Activated T-helper 2 cell treated with anti-CD3 and anti-CD28 coated beads, Interferon-gamma antibody, Interleukin-2, Interleukin-4, amounts not matched to agents 10 μg/mL and 5 μg/mL and 100 μg/mL, durations not matched to agents 14 hours and 24 hours and 36 hours (primary cell): ENCODE results near the gene MAN1A2. TPM values are rescaled to one million over a fixed set of nuclear protein-coding genes. Genes with fewer than 3 reads are reported as not detected.
"Not testable (repeated sequence)": the region's sequence is repeated elsewhere in the genome, so short reads cannot be mapped to it uniquely, and the experiment has no call there.

Source experiments
- DNase-seq: peaks from one replicate; pipeline ENCODE4 v3.0.0; 2021; ENCODE audit warnings: low spot score
- H3K27ac Mint-ChIP-seq: one replicate; pipeline ENCODE4 v1.8.0; 2021; ENCODE audit warnings: mixed read lengths
- H3K27me3 Mint-ChIP-seq: one replicate; pipeline ENCODE4 v1.8.0; 2021; ENCODE audit warnings: low read depth, mixed read lengths
- H3K36me3 Mint-ChIP-seq: one replicate; pipeline ENCODE4 v1.8.0; 2021; ENCODE audit warnings: low read depth, mixed read lengths
- H3K4me1 Mint-ChIP-seq: one replicate; pipeline ENCODE4 v1.8.0; 2021; ENCODE audit warnings: low read depth, mixed read lengths
- H3K4me3 Mint-ChIP-seq: one replicate; pipeline ENCODE4 v1.8.0; 2021; ENCODE audit warnings: low read depth, mild to moderate bottlenecking, moderate library complexity, mixed read lengths
- H3K9me3 Mint-ChIP-seq: one replicate; pipeline ENCODE4 v1.8.0; 2021; ENCODE audit warnings: mixed read lengths
- intact Hi-C: fragments of 100-400 bp; cut with micrococcal nuclease; formaldehyde crosslinking; loops from one replicate; pipeline ENCODE4 v1.15.1; 2023
- total RNA-seq: library from RNA; stranded (reverse); gene quantifications from 2 replicates; pipeline ENCODE4 v1.2.3, GENCODE V29; 2022

MAN1A2 gene
- total RNA-seq, 1 donor from 2014 or later, result 27.1 TPM

DNA sequence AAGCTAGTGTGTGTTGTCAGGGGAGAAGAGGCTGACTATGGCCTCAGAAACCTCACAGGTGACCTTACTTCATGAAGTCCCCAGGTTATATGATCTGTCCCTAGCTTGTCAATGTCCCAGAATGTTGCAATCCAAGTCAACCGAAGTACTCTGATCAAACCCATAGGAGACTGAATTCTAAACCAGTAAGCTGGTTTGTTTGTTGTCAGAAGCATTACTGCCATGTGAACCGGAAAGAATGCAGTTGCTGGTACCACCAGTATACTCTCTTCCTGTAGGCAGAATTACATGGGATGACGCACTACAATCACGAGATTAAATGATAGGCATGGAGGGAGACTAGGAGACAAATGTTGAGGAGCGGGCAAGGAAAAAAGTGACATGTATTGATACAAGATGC lies 26.1 kb upstream of the MAN1A2 start:
- Mint-ChIP-seq H3K36me3 (no peaks in the 10 kb centered on the region), H3K4me3 (no peak overlapping the region), H3K27me3 (no peaks in the 10 kb centered on the region), H3K4me1 (peaks cover 19% of the 10 kb centered on the region), H3K9me3 (no peaks in the 10 kb centered on the region), H3K27ac (no peak overlapping the region)
- intact Hi-C loops, result no loop called here
- DNase-seq, result no peak

DNA sequence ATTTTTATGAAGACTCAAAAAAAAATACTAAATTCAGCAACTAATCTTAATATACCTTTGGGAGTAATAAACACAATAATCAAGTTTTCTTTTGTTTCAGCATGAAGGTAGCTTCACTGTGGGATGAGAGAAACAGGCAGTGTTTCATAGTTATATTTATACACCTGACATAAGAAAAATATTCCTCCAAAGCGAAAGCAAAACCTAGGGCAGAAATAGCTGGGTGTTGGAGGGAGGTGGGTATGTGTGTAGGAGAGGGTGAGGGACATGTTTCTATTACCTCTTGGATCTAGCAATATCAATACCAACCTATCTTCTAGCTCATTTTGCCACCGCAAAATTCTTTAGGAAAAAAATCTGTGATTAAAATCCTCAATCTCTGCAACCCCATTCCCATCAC lies 24.9 kb upstream of the MAN1A2 start:
- no peaks in the 10 kb centered on the region for H3K36me3 Mint-ChIP-seq
- intact Hi-C loops, result no loop called here

DNA sequence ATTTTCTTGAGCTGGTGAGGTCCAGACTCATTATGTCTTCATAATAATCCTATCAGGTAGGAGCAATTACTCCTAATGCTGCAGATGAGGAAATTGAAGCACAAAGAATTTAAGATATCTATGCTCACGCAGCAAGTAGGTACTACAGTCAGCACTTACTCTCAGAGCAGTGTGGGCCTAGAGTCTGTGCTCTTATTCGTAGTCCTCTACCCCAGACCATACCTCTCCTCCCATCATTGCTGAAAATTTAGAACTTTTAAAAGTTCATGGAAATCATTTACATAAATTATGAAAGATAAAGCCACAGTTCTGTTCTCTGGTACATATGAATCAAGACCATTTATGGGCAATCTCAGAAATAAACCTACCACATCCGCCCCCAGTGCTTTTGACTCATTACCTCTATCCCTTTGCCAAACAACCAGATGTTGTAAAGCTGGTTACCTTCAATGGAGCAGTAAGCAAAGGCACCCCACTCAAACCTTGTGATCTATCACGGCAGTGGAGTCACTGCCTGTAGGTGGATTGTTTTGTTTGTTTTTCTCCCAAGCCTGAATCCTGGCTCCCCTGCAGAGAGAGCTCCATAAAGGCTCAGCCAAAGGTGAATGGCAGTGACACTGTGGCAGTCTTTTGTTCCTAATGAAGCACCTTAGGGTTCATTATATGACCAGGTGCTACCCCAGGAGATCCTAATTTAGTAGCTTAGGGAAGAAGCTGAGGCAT lies 20.9 kb upstream of the MAN1A2 start:
- no peaks in the 10 kb centered on the region for H3K27me3 Mint-ChIP-seq
- H3K27ac Mint-ChIP-seq, result no peak overlapping the region
- no peak overlapping the region for H3K4me3 Mint-ChIP-seq
- no peaks in the 10 kb centered on the region for H3K36me3 Mint-ChIP-seq
- DNase-seq, result no peak
- intact Hi-C loops, result no loop called here
- peaks cover 17% of the 10 kb centered on the region for H3K4me1 Mint-ChIP-seq
- no peaks in the 10 kb centered on the region for H3K9me3 Mint-ChIP-seq

More for the DNA sequence above, 24.9 kb upstream of the MAN1A2 start:
- Mint-ChIP-seq H3K4me3 (no peak overlapping the region), H3K9me3 (no peaks in the 10 kb centered on the region), H3K4me1 (peaks cover 27% of the 10 kb centered on the region), H3K27ac (no peak overlapping the region), H3K27me3 (no peaks in the 10 kb centered on the region)
- no peak for DNase-seq

DNA sequence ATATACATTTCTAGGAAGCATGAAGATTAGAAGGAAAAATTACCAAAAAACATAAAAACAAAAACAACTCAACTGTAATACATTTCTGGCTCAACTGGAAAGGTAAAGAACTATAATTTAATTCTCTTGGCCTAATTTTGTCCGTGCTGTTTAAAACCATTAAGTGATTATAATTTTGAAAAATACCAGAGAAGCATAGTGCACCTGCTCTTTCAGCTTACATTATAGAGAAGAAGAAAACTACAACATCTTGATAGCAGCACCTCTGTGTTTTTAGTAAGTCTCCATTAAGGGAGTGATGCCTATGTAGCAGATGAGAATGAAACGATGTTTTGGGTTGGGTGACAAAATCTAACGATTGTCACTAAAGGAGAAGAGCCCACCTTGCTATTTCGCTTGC lies 19.3 kb upstream of the MAN1A2 start:
- no peaks in the 10 kb centered on the region for H3K9me3 Mint-ChIP-seq
- H3K4me3 Mint-ChIP-seq, result no peak overlapping the region
- no peak for DNase-seq
- H3K4me1 Mint-ChIP-seq, result peaks cover 12% of the 10 kb centered on the region
- intact Hi-C loops, result no loop called here
- no peak overlapping the region for H3K27ac Mint-ChIP-seq
- H3K27me3 Mint-ChIP-seq, result peaks cover 1% of the 10 kb centered on the region
- H3K36me3 Mint-ChIP-seq, result no peaks in the 10 kb centered on the region

DNA sequence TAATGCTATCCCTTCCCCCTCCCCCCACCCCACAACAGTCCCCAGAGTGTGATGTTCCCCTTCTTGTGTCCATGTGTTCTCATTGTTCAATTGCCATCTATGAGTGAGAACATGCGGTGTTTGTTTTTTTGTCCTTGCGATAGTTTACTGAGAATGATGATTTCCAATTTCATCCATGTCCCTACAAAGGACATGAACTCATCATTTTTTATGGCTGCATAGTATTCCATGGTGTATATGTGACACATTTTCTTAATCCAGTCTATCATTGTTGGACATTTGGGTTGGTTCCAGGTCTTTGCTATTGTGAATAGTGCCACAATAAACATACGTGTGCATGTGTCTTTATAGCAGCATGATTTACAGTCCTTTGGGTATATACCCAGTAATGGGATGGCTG lies 14.6 kb upstream of the MAN1A2 start:
- intact Hi-C loops, H3K27me3 Mint-ChIP-seq, H3K4me1 Mint-ChIP-seq, H3K9me3 Mint-ChIP-seq, DNase-seq, H3K36me3 Mint-ChIP-seq, H3K4me3 Mint-ChIP-seq, H3K27ac Mint-ChIP-seq: not testable (repeated sequence)

DNA sequence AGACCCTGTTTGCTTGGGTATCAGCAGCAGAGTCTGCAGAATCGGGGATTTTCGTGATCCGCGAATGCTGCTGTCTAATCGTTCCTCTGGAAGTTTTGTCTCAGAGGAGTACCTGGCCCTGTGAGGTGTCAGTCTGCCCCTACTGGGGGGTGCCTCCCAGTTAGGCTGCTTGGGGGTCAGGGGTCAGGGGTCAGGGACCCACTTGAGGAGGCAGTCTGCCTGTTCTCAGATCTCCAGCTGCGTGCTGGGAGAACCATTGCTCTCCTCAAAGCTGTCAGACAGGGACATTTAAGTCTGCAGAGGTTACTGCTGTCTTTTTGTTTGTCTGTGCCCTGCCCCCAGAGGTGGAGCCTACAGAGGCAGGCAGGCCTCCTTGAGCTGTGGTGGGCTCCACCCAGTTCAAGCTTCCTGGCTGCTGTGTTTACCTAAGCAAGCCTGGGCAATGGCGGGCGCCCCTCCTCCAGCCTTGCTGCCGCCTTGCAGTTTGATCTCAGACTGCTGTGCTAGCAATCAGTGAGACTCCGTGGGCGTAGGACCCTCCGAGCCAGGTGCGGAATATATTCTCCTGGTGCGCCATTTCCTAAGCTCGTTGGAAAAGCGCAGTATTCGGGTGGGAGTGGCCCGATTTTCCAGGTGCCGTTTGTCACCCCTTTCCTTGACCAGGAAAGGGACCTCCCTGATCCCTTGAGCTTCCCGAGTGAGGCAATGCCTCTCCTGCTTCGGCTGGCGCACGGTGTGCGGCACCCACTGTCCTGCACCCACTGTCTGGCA lies 9.2 kb upstream of the MAN1A2 start:
- H3K4me1 Mint-ChIP-seq, intact Hi-C loops, H3K27me3 Mint-ChIP-seq, DNase-seq, H3K36me3 Mint-ChIP-seq, H3K9me3 Mint-ChIP-seq, H3K4me3 Mint-ChIP-seq, H3K27ac Mint-ChIP-seq: not testable (repeated sequence)

DNA sequence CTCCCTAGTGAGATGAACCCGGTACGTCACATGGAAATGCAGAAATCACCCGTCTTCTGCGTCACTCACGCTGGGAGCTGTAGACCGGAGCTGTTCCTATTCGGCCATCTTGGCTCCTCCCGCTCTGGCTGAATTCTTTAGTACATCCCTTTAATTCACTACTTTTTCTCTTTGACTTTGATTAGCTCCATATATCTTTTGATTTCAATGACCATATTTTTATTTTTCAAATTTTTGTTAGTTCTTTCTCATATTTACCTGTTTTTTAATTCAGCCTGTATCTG lies 8.7 kb upstream of the MAN1A2 start:
- intact Hi-C loops, H3K36me3 Mint-ChIP-seq, H3K4me3 Mint-ChIP-seq, H3K9me3 Mint-ChIP-seq, H3K27ac Mint-ChIP-seq, DNase-seq, H3K27me3 Mint-ChIP-seq, H3K4me1 Mint-ChIP-seq: not testable (repeated sequence)

DNA sequence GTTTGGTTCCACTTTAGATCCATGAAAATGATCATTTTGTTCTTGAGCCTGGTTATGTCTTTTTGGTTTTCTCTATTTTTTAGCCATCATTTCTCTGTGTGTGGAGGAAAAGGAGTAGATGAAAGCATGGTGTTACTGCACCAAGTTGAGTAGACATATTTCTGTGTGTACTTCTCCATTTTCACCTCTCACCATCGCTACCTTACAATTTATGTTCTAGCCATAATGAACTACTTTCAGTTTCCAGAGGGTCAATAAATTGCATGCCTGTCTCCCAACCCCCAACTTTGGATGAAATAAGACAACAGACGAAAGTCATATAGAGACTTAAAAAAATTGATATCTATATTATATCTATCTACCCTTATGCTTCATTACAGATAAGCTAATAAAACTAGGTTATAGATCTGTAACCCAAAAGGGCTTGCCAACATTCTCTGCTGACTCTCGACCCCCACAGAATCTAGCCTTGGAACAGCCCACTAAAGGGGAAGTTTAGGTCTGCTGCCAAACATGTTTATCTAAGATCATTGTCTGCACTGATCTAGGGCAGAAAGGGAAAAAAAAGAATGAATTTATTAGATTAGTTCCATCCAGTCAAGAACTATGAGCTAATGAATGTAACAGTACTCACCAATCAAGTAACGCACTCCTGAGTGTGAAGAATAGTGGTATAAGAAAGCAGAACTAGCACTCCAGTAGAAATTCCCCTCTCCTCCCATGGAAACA lies 7.5 kb upstream of the MAN1A2 start:
- no peak for DNase-seq
- peaks cover 11% of the 10 kb centered on the region for H3K4me1 Mint-ChIP-seq
- H3K36me3 Mint-ChIP-seq, result no peaks in the 10 kb centered on the region
- intact Hi-C loops, result loop anchor here (10.0 kb wide), 2 partner anchors 235 to 395 kb away; partner anchors contain the start of gene TRIM45
- H3K4me3 Mint-ChIP-seq, result no peak overlapping the region
- no peaks in the 10 kb centered on the region for H3K27me3 Mint-ChIP-seq
- no peaks in the 10 kb centered on the region for H3K9me3 Mint-ChIP-seq
- H3K27ac Mint-ChIP-seq, result no peak overlapping the region

DNA sequence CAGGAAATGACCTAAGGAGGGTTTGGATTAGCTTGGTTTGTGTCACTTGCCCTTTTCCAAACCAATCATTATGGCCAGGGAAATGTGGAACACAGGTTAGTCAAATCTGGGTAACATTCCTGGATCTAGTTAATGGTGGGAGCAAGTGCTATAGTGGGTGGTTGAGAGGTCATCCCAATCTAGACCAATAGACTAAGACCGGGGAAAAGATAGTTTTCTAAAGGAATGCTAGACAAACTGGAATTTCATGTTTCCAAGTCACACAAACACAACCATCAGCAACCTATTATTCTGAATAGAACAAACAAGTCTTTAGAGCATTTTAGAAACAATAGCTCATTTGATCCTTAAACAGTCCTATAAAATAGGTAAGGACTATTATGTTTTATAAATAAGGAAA lies 4.3 kb upstream of the MAN1A2 start:
- Mint-ChIP-seq H3K4me3 (no peak overlapping the region), H3K27me3 (no peaks in the 10 kb centered on the region), H3K4me1 (peaks cover 29% of the 10 kb centered on the region), H3K36me3 (peaks cover 4% of the 10 kb centered on the region), H3K27ac (no peak overlapping the region), H3K9me3 (no peaks in the 10 kb centered on the region)
- intact Hi-C loops, result loop anchor here (10.0 kb wide), 2 partner anchors 238 to 392 kb away; partner anchors contain the start of gene TRIM45
- no peak for DNase-seq

DNA sequence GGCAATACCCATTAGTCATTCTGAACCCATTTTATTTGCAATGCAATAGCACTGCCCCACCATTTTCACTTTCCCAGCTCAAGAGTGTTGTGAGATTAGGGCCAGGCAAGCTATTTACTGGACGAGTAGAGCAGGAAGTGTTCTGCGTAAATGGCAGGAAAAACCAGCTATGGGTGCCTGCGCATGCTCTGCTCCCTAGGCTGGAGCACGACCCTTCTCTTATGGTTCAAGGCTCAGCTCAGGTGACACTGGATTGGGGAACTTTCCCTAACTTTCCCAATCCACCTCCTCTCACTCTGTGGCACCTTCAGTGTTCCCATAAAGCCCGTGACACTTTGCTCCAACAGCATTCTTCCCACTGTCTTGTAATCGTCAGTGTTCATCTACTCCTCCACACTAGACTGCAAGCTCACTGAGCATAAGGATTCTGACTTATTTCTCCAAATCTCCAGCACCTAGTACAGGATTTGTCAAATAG lies 3.6 kb upstream of the MAN1A2 start:
- Mint-ChIP-seq H3K27me3 (no peaks in the 10 kb centered on the region), H3K4me1 (peaks cover 34% of the 10 kb centered on the region), H3K27ac (no peak overlapping the region), H3K9me3 (no peaks in the 10 kb centered on the region), H3K36me3 (peaks cover 4% of the 10 kb centered on the region), H3K4me3 (no peak overlapping the region)
- no peak for DNase-seq
- intact Hi-C loops, result loop anchor here (10.0 kb wide), 2 partner anchors 239 to 391 kb away; partner anchors contain the start of gene TRIM45

DNA sequence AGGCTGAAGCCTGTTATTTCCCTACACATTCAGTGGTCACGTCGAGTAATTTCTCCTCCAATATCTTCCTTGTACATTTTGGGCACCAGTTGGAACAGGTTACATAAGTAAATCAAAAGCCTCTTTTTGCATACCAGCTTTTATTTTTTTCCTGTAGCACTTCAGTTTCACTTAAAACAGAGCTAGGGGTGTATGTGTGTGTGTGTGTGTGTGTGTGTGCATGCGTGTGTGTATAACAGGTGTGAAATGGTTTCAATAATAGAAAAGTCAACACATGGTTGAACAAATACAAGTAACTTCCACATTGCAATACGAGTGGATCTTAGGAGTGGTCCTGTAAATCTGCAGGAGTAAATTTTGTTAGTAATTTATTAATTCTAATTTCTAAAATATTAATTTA lies 3.0 kb upstream of the MAN1A2 start:
- H3K27me3 Mint-ChIP-seq, result no peaks in the 10 kb centered on the region
- no peak overlapping the region for H3K4me3 Mint-ChIP-seq

DNA sequence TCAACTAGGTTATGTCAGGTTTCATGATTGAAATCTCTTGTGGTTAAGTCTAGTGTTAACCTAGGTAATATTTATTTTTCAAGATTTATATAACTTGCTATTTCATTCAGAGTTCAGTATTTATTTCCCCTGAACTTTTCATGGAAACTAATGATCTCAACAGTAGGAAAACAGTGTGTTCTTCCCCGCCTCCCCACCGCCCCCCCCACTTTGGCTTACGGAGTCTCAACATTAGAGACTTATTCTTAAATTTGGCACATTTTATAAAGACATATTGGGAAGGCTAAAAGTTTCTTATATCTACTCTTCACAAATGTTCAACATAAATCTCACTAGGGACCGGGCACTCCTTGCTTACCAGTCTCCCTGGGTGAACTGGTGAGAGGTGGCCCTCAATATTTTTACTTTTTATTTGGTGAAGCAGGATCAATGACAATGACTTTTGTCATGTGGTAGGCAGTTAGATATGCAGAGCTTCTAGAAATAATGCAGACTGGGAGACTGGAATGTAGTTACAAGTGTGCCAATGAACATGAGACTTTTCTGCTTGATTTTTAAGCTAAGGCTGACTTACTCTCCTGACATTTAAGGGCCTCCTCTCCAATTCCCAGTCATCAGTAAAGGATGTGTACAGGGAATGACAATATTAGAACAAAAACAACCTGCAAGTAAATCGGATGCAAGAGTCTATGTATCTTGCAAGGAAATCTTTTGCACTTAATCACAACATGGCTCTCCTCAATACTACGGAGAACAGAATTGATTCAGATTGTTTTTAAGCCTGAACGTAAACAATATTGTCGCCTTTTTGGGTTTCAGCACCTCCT lies 1.7 kb upstream of the MAN1A2 start:
- peak overlapping the region; percentile 90 for H3K4me3 Mint-ChIP-seq
- peaks cover 4% of the 10 kb centered on the region for H3K36me3 Mint-ChIP-seq
- intact Hi-C loops, result loop anchor here (1.0 to 10.0 kb wide), 5 partner anchors 240 to 389 kb away; partner anchors contain the start of genes TRIM45 and TTF2
- no peak for DNase-seq
- no peaks in the 10 kb centered on the region for H3K27me3 Mint-ChIP-seq
- peaks cover 45% of the 10 kb centered on the region for H3K4me1 Mint-ChIP-seq
- H3K9me3 Mint-ChIP-seq, result no peaks in the 10 kb centered on the region
- H3K27ac Mint-ChIP-seq, result peak overlapping the region; percentile 93

More for the DNA sequence above, 3.0 kb upstream of the MAN1A2 start:
- DNase-seq, result no peak
- Mint-ChIP-seq H3K9me3 (no peaks in the 10 kb centered on the region), H3K36me3 (peaks cover 4% of the 10 kb centered on the region), H3K4me1 (peaks cover 39% of the 10 kb centered on the region), H3K27ac (no peak overlapping the region)
- intact Hi-C loops, result loop anchor here (10.0 kb wide), 2 partner anchors 239 to 391 kb away; partner anchors contain the start of gene TRIM45
